Lung (tissue), 12 donors: ENCODE results near the gene SPTSSA. TPM values are rescaled to one million over a fixed set of nuclear protein-coding genes. Genes with fewer than 3 reads are reported as not detected.
"Not testable (repeated sequence)": the region's sequence is repeated elsewhere in the genome, so short reads cannot be mapped to it uniquely, and the experiment has no call there.

Source experiments
- ATAC-seq: fragments of 200-7000 bp; cut with Tn5 transposase; one replicate; pipeline ENCODE4 v1.9.1; 2020; ENCODE audit warnings: moderate number of reproducible peaks; ENCODE audit not compliant: insufficient read depth, low FRiP score
- DNase-seq, 3 donors: peaks; one replicate each; pipeline ENCODE4 v3.0.0-alpha.2; 2013 to 2017
- H3K27ac ChIP-seq, 2 donors: one replicate each; pipeline ENCODE4 v1.5.1; 2013; ENCODE audit warnings: mild to moderate bottlenecking in 2 of 2, moderate library complexity in 2 of 2, control low read depth in 1 of 2, inconsistent platforms in 1 of 2, low read depth in 1 of 2, low read length in 1 of 2
- H3K27me3 ChIP-seq, 3 donors: one replicate each; pipeline ENCODE4 v1.5.1; 2013; ENCODE audit warnings: low read length in 2 of 3; ENCODE audit not compliant: control insufficient read depth in 3 of 3, insufficient read depth in 3 of 3
- H3K36me3 ChIP-seq, 4 donors: one replicate each; pipeline ENCODE4 v1.5.1; 2013; ENCODE audit warnings: low read length in 4 of 4, mild to moderate bottlenecking in 1 of 4, moderate library complexity in 1 of 4; ENCODE audit not compliant: control insufficient read depth in 4 of 4, insufficient read depth in 4 of 4
- H3K4me1 ChIP-seq, 5 donors: one replicate each; pipeline ENCODE4 v1.5.1; 2013; ENCODE audit warnings: low read length in 5 of 5, mild to moderate bottlenecking in 2 of 5, moderate library complexity in 1 of 5; ENCODE audit not compliant: control insufficient read depth in 5 of 5, insufficient read depth in 5 of 5
- H3K4me3 ChIP-seq: one replicate; pipeline ENCODE4 v1.5.1; 2013; ENCODE audit warnings: mild to moderate bottlenecking, control low read depth, moderate library complexity
- H3K9ac ChIP-seq, 2 donors: one replicate each; pipeline ENCODE4 v1.5.1; 2013; ENCODE audit warnings: low read length in 2 of 2, control low read depth in 1 of 2; ENCODE audit not compliant: insufficient read depth in 1 of 2
- H3K9me3 ChIP-seq, 4 donors: one replicate each; pipeline ENCODE4 v1.5.1; 2013; ENCODE audit warnings: low read length in 3 of 4, mild to moderate bottlenecking in 1 of 4, moderate library complexity in 1 of 4; ENCODE audit not compliant: control insufficient read depth in 4 of 4, insufficient read depth in 3 of 4
- WGBS, 2 donors: extraction: QIAGEN DNeasy Blood & Tissue Kit; methylation state at CpG; one replicate each; pipeline ENCODE4 v1.1.7; 2013; 5-methylcytosine and 5-hydroxymethylcytosine counted together
- polyA plus RNA-seq, 2 donors: library from polyadenylated mRNA; stranded (reverse); fragments of 200-250 nt; gene quantifications; one replicate each; pipeline ENCODE4 v1.2.1, GENCODE V29; 2013
- total RNA-seq, 2 donors: library from RNA; depleted of rRNA in 1 of 2; stranded (reverse); fragments of >200 nt in 1 of 2; gene quantifications; one replicate each; pipeline ENCODE4 v1.2.1, GENCODE V29; 2014 to 2021
- TF ChIP-seq, protein P1 (sequence below): IDR thresholded peaks from 2 replicates; pipeline ENCODE4 v1.5.1; 2012; ENCODE audit warnings: mild to moderate bottlenecking; ENCODE audit errors: control extremely low read depth, extremely low read depth
- donor health status: control.
- donor health status: control.
- donor health status: Bipolar disorder and iron deficiency.
- donor health status: healthy.
- donor health status: DM: yes; HTN: yes; CAD: no.

Gene SPTSSA
- total and polyA plus RNA-seq, 4 donors: 51.8 to 92.5 (median 78.0) TPM

DNA sequence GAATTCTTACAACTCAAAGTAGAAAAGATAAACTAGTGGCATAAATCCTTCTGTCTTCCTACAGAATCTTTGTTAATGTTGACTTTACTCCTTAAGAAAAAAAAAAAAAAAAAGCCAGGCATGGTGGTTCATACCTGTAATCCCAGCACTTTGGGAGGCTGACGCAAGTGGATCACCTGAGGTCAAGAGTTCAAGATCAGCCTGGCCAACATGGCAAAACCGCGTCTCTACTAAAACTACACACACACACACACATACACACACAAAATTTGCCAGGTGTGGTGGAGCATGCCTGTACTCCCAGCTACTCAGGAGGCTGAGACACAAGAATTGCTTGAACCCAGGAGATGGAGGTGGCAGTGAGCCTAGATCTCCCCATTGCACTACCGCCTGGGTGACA is 17.7 kb upstream of the SPTSSA start:
- Histone ChIP-seq H3K9me3 (no peaks in the 10 kb centered on the region), H3K27me3 (no peaks in the 10 kb centered on the region), H3K27ac (no peak overlapping the region), H3K4me1 (no peaks in the 10 kb centered on the region), H3K4me3 (no peak overlapping the region), H3K9ac (no peak overlapping the region), H3K36me3 (no peaks in the 10 kb centered on the region)
- 81 to 94% methylated on average over 4 of the region's 4 CpGs for WGBS, 2 donors
- ATAC-seq (no peak), DNase-seq (no peak)
- TF ChIP-seq, protein P1, sequence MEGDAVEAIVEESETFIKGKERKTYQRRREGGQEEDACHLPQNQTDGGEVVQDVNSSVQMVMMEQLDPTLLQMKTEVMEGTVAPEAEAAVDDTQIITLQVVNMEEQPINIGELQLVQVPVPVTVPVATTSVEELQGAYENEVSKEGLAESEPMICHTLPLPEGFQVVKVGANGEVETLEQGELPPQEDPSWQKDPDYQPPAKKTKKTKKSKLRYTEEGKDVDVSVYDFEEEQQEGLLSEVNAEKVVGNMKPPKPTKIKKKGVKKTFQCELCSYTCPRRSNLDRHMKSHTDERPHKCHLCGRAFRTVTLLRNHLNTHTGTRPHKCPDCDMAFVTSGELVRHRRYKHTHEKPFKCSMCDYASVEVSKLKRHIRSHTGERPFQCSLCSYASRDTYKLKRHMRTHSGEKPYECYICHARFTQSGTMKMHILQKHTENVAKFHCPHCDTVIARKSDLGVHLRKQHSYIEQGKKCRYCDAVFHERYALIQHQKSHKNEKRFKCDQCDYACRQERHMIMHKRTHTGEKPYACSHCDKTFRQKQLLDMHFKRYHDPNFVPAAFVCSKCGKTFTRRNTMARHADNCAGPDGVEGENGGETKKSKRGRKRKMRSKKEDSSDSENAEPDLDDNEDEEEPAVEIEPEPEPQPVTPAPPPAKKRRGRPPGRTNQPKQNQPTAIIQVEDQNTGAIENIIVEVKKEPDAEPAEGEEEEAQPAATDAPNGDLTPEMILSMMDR: no peak

- Histone ChIP-seq H3K9me3 (no peaks in the 10 kb centered on the region), H3K9ac (no peak overlapping the region), H3K27me3 (no peaks in the 10 kb centered on the region), H3K4me3 (no peak overlapping the region), H3K36me3 (no peaks in the 10 kb centered on the region), H3K4me1 (no peaks in the 10 kb centered on the region), H3K27ac (no peak overlapping the region)
- DNase-seq (no peak), ATAC-seq (no peak)
- TF ChIP-seq, protein P1: no peak
- 76 to 96% methylated on average over 1 of the region's 1 CpG for WGBS, 2 donors
These were observed 16.2 kb upstream of the SPTSSA start for GRCh38 chr14:34478261-34478660.

GRCh38 chr14:34476036-34476435 is 14.0 kb upstream of the SPTSSA start:
- H3K4me3 ChIP-seq, H3K27ac ChIP-seq, DNase-seq, H3K9ac ChIP-seq, H3K27me3 ChIP-seq, H3K9me3 ChIP-seq, H3K36me3 ChIP-seq, ATAC-seq, H3K4me1 ChIP-seq: not testable (repeated sequence)
- WGBS, 2 donors: 95 to 96% methylated on average over 31 of the region's 31 CpGs

DNA sequence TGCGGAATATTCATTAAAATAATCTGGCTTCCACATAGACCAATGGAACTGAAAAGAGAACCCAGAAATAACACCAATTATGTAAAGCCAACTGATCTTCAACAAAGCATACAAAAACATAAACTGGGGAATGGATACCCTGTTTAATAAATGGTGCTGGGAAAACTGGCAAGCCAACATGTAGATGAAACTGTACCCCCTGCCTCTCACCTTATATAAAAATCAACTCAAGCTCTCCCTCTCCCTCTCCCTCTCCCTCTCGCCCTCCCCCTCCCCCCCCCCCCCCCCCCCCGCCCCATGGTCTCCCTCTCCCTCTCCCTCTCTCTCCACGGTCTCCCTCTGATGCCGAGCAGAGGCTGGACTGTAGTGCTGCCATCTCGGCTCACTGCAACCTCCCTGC is 13.1 kb upstream of the SPTSSA start:
- H3K27ac ChIP-seq: no peak overlapping the region
- H3K36me3 ChIP-seq: no peaks in the 10 kb centered on the region
- H3K9me3 ChIP-seq: no peaks in the 10 kb centered on the region
- 67 to 84% methylated on average over 1 to 4 of the region's 6 CpGs for WGBS, 2 donors
- TF ChIP-seq, protein P1: no peak
- H3K4me3 ChIP-seq: no peak overlapping the region
- no peaks in the 10 kb centered on the region for H3K27me3 ChIP-seq
- no peak overlapping the region for H3K9ac ChIP-seq
- ATAC-seq: no peak
- DNase-seq: no peak
- no peaks in the 10 kb centered on the region for H3K4me1 ChIP-seq
